CD8-positive, alpha-beta memory T cell (primary cell): ENCODE data around the gene BRWD1. TPM values are rescaled to one million over a fixed set of nuclear protein-coding genes. Genes with fewer than 3 reads are reported as not detected.
A peak's percentile ranks its signal among the peaks of the same experiment; 100 is the strongest.

Experiments
- CTCF ChIA-PET: fragments of 350-600 bp; sonication (Branson Sonifier 250); formaldehyde crosslinking; loops from one replicate; lab custom pipeline; 2021; ENCODE audit warnings: antibody characterized with exemption; lab: Charles Lee
- POLR2A ChIA-PET: fragments of 350-600 bp; sonication (Branson Sonifier 250); formaldehyde crosslinking; loops from one replicate; lab custom pipeline; 2021; ENCODE audit warnings: antibody characterized with exemption; lab: Charles Lee
- DNase-seq, 5 donors: peaks; one replicate each; pipeline versions ENCODE4 v3.0.0 to v3.0.0-alpha.2; 2020 to 2022; ENCODE audit warnings: mixed read lengths in 1 of 5
- H3K27ac ChIP-seq: one replicate; pipeline ENCODE4 v1.7.0; 2013; ENCODE audit warnings: low read depth, mild to moderate bottlenecking, low read length, moderate library complexity
- H3K27me3 ChIP-seq: 2 replicates; pipeline ENCODE4 v1.7.0; 2013; ENCODE audit warnings: low read length, mild to moderate bottlenecking; ENCODE audit not compliant: insufficient read depth, poor library complexity, severe bottlenecking
- H3K36me3 ChIP-seq: 2 replicates; pipeline ENCODE4 v1.7.0; 2013; ENCODE audit warnings: mild to moderate bottlenecking, low read length, moderate library complexity; ENCODE audit not compliant: insufficient read depth
- H3K4me1 ChIP-seq: 2 replicates; pipeline ENCODE4 v1.7.0; 2013; ENCODE audit warnings: mild to moderate bottlenecking, low read length, moderate library complexity; ENCODE audit not compliant: insufficient read depth
- H3K4me3 ChIP-seq: 2 replicates; pipeline ENCODE4 v1.7.0; 2013; ENCODE audit warnings: mild to moderate bottlenecking, low read length
- H3K9me3 ChIP-seq: 2 replicates; pipeline ENCODE4 v1.7.0; 2013; ENCODE audit warnings: mild to moderate bottlenecking, low read length
- H3K27ac Mint-ChIP-seq, 8 donors: one replicate each; pipeline ENCODE4 v1.8.0; 2020 to 2021; ENCODE audit warnings: mixed read lengths in 8 of 8, mild to moderate bottlenecking in 6 of 8, inconsistent platforms in 3 of 8, moderate library complexity in 3 of 8
- H3K27me3 Mint-ChIP-seq, 2 donors: one replicate each; pipeline ENCODE4 v1.8.0; 2020 to 2021; ENCODE audit warnings: mixed read lengths in 2 of 2, mild to moderate bottlenecking in 1 of 2, moderate library complexity in 1 of 2
- H3K36me3 Mint-ChIP-seq, 3 donors: one replicate each; pipeline ENCODE4 v1.8.0; 2020 to 2021; ENCODE audit warnings: mixed read lengths in 3 of 3, inconsistent platforms in 1 of 3, mild to moderate bottlenecking in 1 of 3
- H3K4me1 Mint-ChIP-seq, 3 donors: one replicate each; pipeline ENCODE4 v1.8.0; 2020 to 2021; ENCODE audit warnings: mixed read lengths in 3 of 3, inconsistent platforms in 1 of 3, mild to moderate bottlenecking in 1 of 3
- H3K4me3 Mint-ChIP-seq, 7 donors: one replicate each; pipeline ENCODE4 v1.8.0; 2020 to 2021; ENCODE audit warnings: mixed read lengths in 7 of 7, mild to moderate bottlenecking in 6 of 7, moderate library complexity in 4 of 7, inconsistent platforms in 2 of 7
- H3K9me3 Mint-ChIP-seq, 5 donors: one replicate each; pipeline ENCODE4 v1.8.0; 2020 to 2022; ENCODE audit warnings: mixed read lengths in 5 of 5, mild to moderate bottlenecking in 3 of 5, moderate library complexity in 2 of 5, inconsistent platforms in 1 of 5
- polyA plus RNA-seq: library from polyadenylated mRNA; unstranded; fragments of 300-500 nt; fragmentation: Illumina TruSeq; gene quantifications from one replicate; pipeline ENCODE4 v1.2.3, GENCODE V29; 2021
- total RNA-seq, 2 experiments: library from RNA; stranded (reverse); gene quantifications; one replicate each; pipeline ENCODE4 v1.2.3, GENCODE V29; 2021

The BRWD1 gene
- total and polyA plus RNA-seq, 3 experiments from 2014 or later, result 23.5 to 37.3 (median 25.8) TPM

DNA sequence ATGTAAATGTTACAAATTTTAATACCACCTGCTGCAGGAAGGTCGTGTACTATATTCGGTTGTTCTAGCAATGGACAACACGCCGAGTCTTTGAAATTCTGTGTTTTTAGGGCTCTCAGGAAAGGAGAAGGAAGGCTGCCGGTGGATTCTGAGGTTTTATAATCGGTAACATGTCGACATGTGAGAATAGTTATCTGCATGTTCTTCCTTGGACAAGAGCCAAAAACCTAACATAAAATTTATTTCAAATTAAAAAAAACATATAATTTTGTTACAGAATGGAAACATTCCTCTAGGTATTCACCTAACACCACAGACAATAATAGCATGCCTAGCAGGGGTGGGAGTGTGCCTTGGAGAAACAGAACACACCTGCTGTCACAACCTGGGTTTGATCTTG lies 135.0 kb downstream of the BRWD1 start:
- H3K27me3 Mint-ChIP-seq, result no peaks in the 10 kb centered on the region
- Histone ChIP-seq H3K4me1 (peaks cover 24% of the 10 kb centered on the region), H3K9me3 (no peaks in the 10 kb centered on the region), H3K27ac (no peak overlapping the region), H3K4me3 (no peak overlapping the region), H3K36me3 (peaks cover 13% of the 10 kb centered on the region), H3K27me3 (no peaks in the 10 kb centered on the region)
- peaks cover 29 to 41% (median 31%) of the 10 kb centered on the region in 3 donors for H3K4me1 Mint-ChIP-seq
- H3K4me3 Mint-ChIP-seq, result no peak overlapping the region
- no peaks in the 10 kb centered on the region for H3K9me3 Mint-ChIP-seq
- POLR2A ChIA-PET, result no interaction called here
- no peak overlapping the region for H3K27ac Mint-ChIP-seq
- CTCF ChIA-PET, result no interaction called here
- peaks cover 8 to 56% (median 22%) of the 10 kb centered on the region in 3 donors for H3K36me3 Mint-ChIP-seq
- no peak for DNase-seq

DNA sequence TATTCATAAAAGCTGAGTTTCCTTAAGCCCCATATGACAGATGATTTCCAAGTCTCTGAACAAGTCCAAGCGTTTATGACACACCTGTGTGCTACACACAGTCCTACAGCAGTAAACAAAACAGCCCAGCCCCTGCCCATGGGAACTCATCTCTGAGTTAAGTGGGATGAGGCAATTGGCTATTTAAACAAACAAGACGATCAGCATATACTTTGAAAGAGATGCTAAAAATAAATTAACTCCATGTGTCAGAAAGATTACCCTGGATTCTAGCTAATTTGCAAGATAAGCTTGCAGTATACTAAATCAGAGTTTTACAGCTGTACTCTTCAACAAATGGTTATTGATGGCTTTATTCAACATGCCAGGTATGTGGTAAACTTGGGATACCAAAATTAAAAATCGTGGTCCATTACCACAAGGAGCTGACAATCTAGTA lies 137.1 kb downstream of the BRWD1 start:
- H3K4me1 Mint-ChIP-seq, result peaks cover 15 to 26% (median 16%) of the 10 kb centered on the region in 3 donors

DNA sequence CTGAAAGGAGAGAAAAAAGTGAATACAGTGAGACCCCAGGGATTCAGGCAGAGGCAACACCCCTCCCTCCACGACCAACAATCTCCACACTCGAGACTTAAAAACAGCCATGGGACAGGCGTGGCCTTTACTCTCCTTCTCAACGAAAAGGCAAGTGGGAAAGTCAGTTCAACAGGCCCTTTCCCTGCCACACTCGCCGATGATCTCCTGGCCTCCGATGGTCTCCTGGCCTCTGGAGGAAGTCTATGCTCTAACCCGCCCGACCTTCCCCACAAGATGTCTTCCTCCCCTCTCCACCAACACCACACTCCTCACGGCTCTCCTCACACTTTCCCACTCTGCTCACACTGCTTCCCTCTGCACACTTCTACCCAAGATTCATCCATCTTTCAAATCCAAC lies 137.8 kb downstream of the BRWD1 start:
- Mint-ChIP-seq H3K9me3 (no peaks in the 10 kb centered on the region), H3K36me3 (peaks cover 14 to 66% (median 29%) of the 10 kb centered on the region in 3 donors), H3K4me1 (peaks cover 12 to 23% (median 15%) of the 10 kb centered on the region in 3 donors), H3K27me3 (no peaks in the 10 kb centered on the region), H3K4me3 (no peak overlapping the region), H3K27ac (peak overlapping the region in 3 of 8 donors; percentile 6 to 62 (median 12))
- H3K9me3 ChIP-seq, result no peaks in the 10 kb centered on the region
- no peak overlapping the region for H3K4me3 ChIP-seq
- peaks cover 4% of the 10 kb centered on the region for H3K4me1 ChIP-seq
- POLR2A ChIA-PET, result no interaction called here
- DNase-seq, result no peak
- CTCF ChIA-PET, result no interaction called here
- H3K27ac ChIP-seq, result no peak overlapping the region
- peaks cover 13% of the 10 kb centered on the region for H3K36me3 ChIP-seq
- no peaks in the 10 kb centered on the region for H3K27me3 ChIP-seq

More for the DNA sequence above, 137.1 kb downstream of the BRWD1 start:
- H3K27me3 Mint-ChIP-seq, result no peaks in the 10 kb centered on the region
- no peak for DNase-seq
- peak overlapping the region in 1 of 8 donors; percentile 32 for H3K27ac Mint-ChIP-seq
- ChIA-PET POLR2A (no interaction called here), CTCF (interaction anchor here (0.9 kb wide), 1 partner anchor 440 kb away, joined by 3 read pairs; no protein-coding TSS in a partner anchor)
- no peak overlapping the region for H3K27ac ChIP-seq
- no peak overlapping the region for H3K4me3 ChIP-seq
- no peaks in the 10 kb centered on the region for H3K27me3 ChIP-seq
- no peaks in the 10 kb centered on the region for H3K9me3 Mint-ChIP-seq
- H3K9me3 ChIP-seq, result no peaks in the 10 kb centered on the region
- no peak overlapping the region for H3K4me3 Mint-ChIP-seq
- peaks cover 10% of the 10 kb centered on the region for H3K4me1 ChIP-seq
- H3K36me3 ChIP-seq, result peaks cover 13% of the 10 kb centered on the region
- H3K36me3 Mint-ChIP-seq, result peaks cover 13 to 62% (median 26%) of the 10 kb centered on the region in 3 donors

DNA sequence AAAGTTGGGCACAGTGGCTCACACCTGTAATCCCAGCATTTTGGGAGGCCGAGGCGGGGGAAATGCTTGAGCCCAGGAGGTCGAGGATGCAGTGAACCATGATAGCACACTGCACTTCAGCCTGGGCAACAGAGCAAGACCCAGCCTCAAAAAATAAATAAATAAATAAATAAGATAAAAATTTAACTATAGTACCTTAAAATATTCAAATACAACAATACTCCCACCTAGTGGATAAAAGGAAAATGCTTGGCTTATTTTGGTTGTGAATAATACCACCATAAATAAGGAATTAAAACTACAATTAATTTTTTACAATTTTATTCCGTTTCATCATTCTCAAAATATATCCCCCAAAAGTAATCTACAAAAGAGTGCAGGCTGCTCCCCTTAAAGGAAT lies 138.3 kb downstream of the BRWD1 start:
- Histone ChIP-seq H3K4me3 (no peak overlapping the region), H3K4me1 (no peaks in the 10 kb centered on the region), H3K9me3 (no peaks in the 10 kb centered on the region), H3K27me3 (no peaks in the 10 kb centered on the region), H3K27ac (no peak overlapping the region), H3K36me3 (peaks cover 8% of the 10 kb centered on the region)
- Mint-ChIP-seq H3K9me3 (no peaks in the 10 kb centered on the region), H3K4me1 (peaks cover 8 to 18% (median 10%) of the 10 kb centered on the region in 3 donors), H3K27me3 (no peaks in the 10 kb centered on the region), H3K4me3 (no peak overlapping the region), H3K36me3 (peaks cover 17 to 66% (median 27%) of the 10 kb centered on the region in 3 donors), H3K27ac (peak overlapping the region in 1 of 8 donors; percentile 62)
- POLR2A ChIA-PET, result no interaction called here
- no peak for DNase-seq
- CTCF ChIA-PET, result interaction anchor here (1.2 kb wide), 1 partner anchor 9 kb away, joined by 3 read pairs; the partner anchor contains the start of gene PSMG1

DNA sequence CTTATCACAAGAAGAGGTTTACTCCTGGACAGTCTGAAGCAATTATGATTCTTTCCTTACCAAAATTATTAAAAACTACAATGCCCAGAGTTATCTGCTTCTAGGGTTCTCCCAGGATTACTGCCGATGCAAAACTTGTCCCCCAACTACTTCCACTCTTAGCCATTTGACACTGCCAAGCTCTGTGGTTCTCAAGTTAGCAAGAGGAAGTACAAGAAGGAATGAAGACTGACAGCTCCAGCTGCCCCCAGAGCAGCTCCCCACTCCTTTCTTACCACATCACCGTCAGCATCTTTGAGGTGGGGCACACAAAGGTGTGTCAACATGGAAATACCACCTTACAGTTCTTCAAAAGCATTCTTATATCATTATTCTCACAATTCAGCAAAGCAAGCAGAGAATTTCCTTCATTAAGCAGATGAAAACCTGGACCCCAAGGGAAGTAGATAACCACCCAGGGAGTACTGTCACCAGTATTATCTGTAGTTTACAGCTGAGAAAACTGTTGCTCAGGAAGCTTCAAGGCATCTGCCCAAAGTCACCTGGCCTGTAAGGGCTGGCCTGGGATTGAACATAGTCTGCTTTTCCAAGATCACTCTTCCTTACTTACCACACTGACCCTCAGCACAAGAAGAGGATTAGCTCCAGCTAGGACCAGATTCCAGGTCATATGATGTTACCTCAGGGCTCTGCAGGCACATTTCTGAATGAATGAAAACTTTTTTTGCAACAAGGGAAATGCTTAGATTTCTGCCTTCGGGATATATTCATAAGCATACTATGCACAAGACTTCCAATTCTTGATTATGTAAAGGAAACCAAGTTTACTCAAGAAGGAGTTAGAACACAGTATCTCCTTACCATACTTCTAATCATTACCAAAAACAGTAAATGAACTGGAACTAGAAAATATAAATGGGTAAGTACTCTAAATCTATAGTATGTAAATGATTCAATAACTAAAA lies 139.4 kb downstream of the BRWD1 start:
- H3K27ac Mint-ChIP-seq, result peak overlapping the region in 1 of 8 donors; percentile 19
- Histone ChIP-seq H3K27me3 (no peaks in the 10 kb centered on the region), H3K27ac (no peak overlapping the region), H3K4me3 (no peak overlapping the region), H3K4me1 (no peaks in the 10 kb centered on the region), H3K36me3 (peaks cover 5% of the 10 kb centered on the region), H3K9me3 (no peaks in the 10 kb centered on the region)
- ChIA-PET CTCF (interaction anchor here (1.2 kb wide), 1 partner anchor 10 kb away, joined by 3 read pairs; the partner anchor contains the start of gene PSMG1), POLR2A (no interaction called here)
- H3K36me3 Mint-ChIP-seq, result peaks cover 17 to 57% (median 22%) of the 10 kb centered on the region in 3 donors
- no peak overlapping the region for H3K4me3 Mint-ChIP-seq
- no peak for DNase-seq
- H3K4me1 Mint-ChIP-seq, result peaks cover 2 to 13% (median 3%) of the 10 kb centered on the region in 3 donors
- no peaks in the 10 kb centered on the region for H3K27me3 Mint-ChIP-seq
- no peaks in the 10 kb centered on the region for H3K9me3 Mint-ChIP-seq

DNA sequence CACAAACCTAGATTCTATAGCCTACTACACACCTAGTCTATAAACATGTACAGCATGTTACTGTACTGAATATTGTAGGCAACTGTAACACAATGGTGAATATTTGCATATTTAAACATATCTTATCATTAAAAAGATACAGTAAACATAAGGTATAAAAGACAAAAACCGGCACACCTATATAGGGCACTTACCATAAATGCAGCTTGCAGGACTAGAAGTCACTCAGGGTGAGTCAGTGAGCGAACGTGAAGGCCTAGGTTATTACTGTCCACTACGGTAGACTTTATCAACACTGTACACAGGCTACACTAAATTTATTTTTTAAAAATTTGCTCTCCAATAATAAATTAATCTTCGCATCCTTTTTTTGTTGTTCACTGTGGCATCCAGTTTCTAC lies 143.5 kb downstream of the BRWD1 start:
- peaks cover 0 to 5% (median 3%) of the 10 kb centered on the region in 5 donors for H3K9me3 Mint-ChIP-seq
- DNase-seq, result no peak
- H3K27ac Mint-ChIP-seq, result no peak overlapping the region
- no peaks in the 10 kb centered on the region for H3K27me3 ChIP-seq
- H3K4me1 ChIP-seq, result no peaks in the 10 kb centered on the region
- no peaks in the 10 kb centered on the region for H3K36me3 ChIP-seq
- no peak overlapping the region for H3K27ac ChIP-seq
- H3K4me3 Mint-ChIP-seq, result no peak overlapping the region
- H3K9me3 ChIP-seq, result no peaks in the 10 kb centered on the region
- no peaks in the 10 kb centered on the region for H3K4me1 Mint-ChIP-seq
- peaks cover 9 to 34% (median 16%) of the 10 kb centered on the region in 3 donors for H3K36me3 Mint-ChIP-seq
- CTCF ChIA-PET, result no interaction called here
- peaks cover 4 to 6% of the 10 kb centered on the region in 2 donors for H3K27me3 Mint-ChIP-seq
- POLR2A ChIA-PET, result no interaction called here
- no peak overlapping the region for H3K4me3 ChIP-seq

DNA sequence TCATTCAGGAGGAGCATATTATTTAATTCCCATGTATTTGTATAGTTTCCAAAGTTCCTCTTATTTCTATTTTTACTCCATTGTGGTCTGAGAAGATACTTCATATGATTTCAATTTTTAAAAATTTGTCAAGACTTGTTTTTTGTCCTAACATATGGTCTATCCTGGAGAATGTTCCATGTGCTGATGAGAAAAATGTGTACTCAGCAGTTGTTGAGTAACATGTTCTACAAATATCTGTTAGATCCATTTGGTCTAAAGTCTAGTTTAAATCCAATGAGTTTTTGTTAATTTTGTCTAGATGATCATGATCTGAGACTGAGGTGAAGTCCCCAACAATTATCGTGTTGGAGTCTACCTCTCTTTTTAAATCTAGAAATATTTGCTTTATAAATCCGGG lies 144.6 kb downstream of the BRWD1 start:
- POLR2A ChIA-PET, result no interaction called here
- no peak for DNase-seq
- Histone ChIP-seq H3K36me3 (no peaks in the 10 kb centered on the region), H3K27ac (no peak overlapping the region), H3K4me1 (no peaks in the 10 kb centered on the region), H3K27me3 (no peaks in the 10 kb centered on the region), H3K9me3 (no peaks in the 10 kb centered on the region), H3K4me3 (no peak overlapping the region)
- Mint-ChIP-seq H3K4me1 (no peaks in the 10 kb centered on the region), H3K9me3 (peaks cover 0 to 16% (median 11%) of the 10 kb centered on the region in 5 donors), H3K27ac (no peak overlapping the region), H3K27me3 (peaks cover 4 to 12% of the 10 kb centered on the region in 2 donors), H3K36me3 (peaks cover 11 to 25% (median 12%) of the 10 kb centered on the region in 3 donors), H3K4me3 (no peak overlapping the region)
- CTCF ChIA-PET, result no interaction called here

DNA sequence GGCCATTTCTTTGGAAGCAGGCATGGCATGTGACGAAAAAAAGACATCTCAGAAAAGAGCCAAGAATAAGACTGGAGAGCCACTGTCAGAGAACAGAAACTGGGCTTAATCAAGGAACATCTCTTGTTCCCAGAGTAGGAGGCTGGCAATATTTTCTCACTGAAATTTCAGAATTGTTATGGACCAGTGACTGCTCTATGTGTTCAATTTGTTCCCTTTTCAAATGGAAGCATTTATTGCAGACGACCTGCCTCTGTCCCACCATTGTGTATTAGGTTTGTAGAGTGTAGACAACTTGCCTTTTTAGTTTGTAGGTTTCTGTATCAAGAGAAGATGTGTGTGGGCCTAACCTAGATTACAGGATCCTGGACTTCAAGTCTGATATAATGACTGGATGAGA lies 148.9 kb downstream of the BRWD1 start:
- no peak for DNase-seq
- ChIA-PET CTCF (no interaction called here), POLR2A (no interaction called here)
- Histone ChIP-seq H3K27ac (no peak overlapping the region), H3K4me1 (no peaks in the 10 kb centered on the region), H3K27me3 (no peaks in the 10 kb centered on the region), H3K9me3 (no peaks in the 10 kb centered on the region), H3K36me3 (no peaks in the 10 kb centered on the region), H3K4me3 (no peak overlapping the region)
- H3K9me3 Mint-ChIP-seq, result peaks cover 5 to 20% (median 17%) of the 10 kb centered on the region in 5 donors
- no peak overlapping the region for H3K4me3 Mint-ChIP-seq
- H3K4me1 Mint-ChIP-seq, result no peaks in the 10 kb centered on the region
- H3K27ac Mint-ChIP-seq, result no peak overlapping the region
- peaks cover 0 to 7% (median 2%) of the 10 kb centered on the region in 3 donors for H3K36me3 Mint-ChIP-seq
- H3K27me3 Mint-ChIP-seq, result peaks cover 7 to 22% of the 10 kb centered on the region in 2 donors
